Measurements from ENCODE around the gene SLC28A1.
"Not testable (repeated sequence)": the region's sequence is repeated elsewhere in the genome, so short reads cannot be mapped to it uniquely, and the experiment has no call there.

SLC28A1 gene

DNA sequence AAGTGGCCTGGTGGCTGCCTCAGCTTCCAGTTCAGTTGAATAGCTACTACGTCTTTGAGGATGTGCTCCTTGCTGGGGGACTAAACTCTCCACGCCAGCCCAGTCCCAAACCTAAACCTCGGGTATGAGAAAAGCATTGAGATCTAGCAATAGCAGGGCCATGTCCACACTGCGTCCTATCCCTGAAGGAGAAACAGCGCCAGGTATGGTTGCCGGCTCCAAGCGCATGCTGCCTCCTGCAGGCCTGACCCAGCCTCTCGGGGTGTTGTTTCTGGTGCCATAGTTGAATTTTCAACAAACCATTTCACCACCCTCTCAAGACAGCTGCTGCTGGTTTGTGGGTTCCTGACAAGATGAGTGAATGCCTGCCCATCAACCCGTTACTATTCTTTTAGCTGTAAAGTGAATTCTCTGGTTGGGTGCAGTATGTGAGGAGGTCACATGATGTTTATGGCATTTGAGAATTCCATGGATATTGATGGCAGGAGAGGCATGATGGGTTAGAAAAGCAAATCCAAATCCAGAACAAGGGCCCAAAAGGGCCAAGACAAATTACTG, 13.0 kb upstream of the SLC28A1 start:
- no peaks in the 10 kb centered on the region for H3K9me3 Mint-ChIP-seq
- DNase-seq, result no peak
- H3K27ac Mint-ChIP-seq, result no peak overlapping the region

GRCh38 chr15:84872009-84872910, 12.2 kb upstream of the SLC28A1 start:
- Mint-ChIP-seq H3K27me3 (no peaks in the 10 kb centered on the region), H3K36me3 (ENCODE audit: low read depth) (no peaks in the 10 kb centered on the region), H3K27ac (no peak overlapping the region), H3K4me1 (ENCODE audit: low read depth) (no peaks in the 10 kb centered on the region), H3K9me3 (no peaks in the 10 kb centered on the region), H3K4me3 (no peak overlapping the region)
- DNase-seq, result no peak

More for the DNA sequence above, 13.0 kb upstream of the SLC28A1 start:
- Mint-ChIP-seq H3K36me3 (ENCODE audit: low read depth) (no peaks in the 10 kb centered on the region), H3K27me3 (no peaks in the 10 kb centered on the region), H3K4me3 (no peak overlapping the region), H3K4me1 (ENCODE audit: low read depth) (no peaks in the 10 kb centered on the region)

DNA sequence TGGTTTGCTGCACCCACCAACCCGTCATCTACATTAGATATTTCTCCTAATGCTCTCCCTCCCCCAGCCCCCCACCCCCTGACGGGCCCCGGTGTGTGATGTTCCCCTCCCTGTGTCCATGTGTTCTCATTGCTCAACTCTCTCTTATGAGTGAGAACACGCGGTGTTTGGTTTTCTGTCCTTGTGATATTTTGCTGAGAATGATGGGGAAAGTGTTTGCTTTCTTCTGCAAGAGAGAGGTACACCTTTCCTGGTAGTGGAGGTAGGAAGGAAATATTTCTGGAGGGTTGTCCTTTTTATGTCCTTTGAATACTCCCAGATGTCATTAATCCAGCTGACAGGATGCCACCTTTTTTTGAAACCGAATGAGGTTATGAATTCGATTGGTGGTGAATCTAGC, 10.5 kb upstream of the SLC28A1 start:
- Mint-ChIP-seq H3K9me3 (no peaks in the 10 kb centered on the region), H3K27ac (no peak overlapping the region), H3K27me3 (no peaks in the 10 kb centered on the region), H3K4me3 (no peak overlapping the region), H3K4me1 (ENCODE audit: low read depth) (no peaks in the 10 kb centered on the region), H3K36me3 (ENCODE audit: low read depth) (no peaks in the 10 kb centered on the region)
- DNase-seq, result no peak

DNA sequence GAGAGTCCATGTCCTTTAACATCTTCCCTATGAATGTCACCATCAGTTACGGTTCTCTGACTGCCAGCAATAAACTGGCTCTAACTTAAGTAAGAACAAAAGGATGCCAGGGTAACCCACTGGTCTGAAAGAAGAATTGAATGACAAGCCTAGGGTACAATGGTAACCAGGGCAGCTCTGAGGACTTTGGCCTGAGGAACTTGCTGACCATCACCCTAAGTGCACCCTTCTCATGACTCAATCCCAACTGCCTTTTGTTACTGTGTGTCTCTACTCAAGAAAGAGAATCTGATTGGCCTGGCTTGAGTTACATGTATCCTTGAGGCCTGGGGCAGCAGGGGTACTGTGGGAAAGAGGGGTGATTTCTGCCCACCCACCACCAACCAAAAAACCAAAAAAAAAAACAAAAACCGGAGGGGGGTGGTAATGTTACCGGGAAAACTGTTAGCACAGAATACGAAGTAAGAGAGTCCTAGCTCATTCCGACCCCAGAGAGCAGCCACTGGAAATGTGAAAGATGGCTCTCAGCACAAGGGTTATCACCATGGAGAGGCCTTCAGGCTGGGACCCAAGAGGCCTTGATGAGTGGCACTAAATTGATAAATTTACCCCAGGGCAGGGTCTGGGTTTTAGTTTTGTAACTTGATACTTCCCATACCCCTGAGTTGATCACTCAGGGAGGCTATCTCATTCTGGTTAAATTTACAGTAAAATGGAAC, 9.3 kb upstream of the SLC28A1 start:
- no peak for DNase-seq
- Mint-ChIP-seq H3K4me3 (no peak overlapping the region), H3K27me3 (no peaks in the 10 kb centered on the region), H3K36me3 (ENCODE audit: low read depth) (no peaks in the 10 kb centered on the region), H3K27ac (no peak overlapping the region), H3K9me3 (no peaks in the 10 kb centered on the region), H3K4me1 (ENCODE audit: low read depth) (no peaks in the 10 kb centered on the region)

DNA sequence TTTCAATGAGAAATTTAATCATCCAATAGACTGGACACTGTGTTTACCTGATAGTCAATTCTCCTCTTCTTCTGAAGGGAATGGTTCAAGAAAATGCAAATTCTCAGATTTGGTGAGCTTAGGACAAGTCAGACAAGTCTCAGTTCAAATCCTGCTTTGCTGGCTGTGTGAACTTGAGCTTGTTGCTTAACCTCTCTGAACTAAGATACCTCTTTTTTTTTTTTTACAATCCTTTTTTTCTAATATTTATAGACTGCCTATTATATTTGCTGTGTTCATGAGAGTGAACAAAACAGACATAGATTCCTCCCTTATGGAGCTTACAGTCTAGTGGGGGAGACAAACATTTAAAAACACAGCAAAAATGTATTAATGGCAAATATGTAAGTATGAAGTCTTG, 8.2 kb upstream of the SLC28A1 start:
- no peaks in the 10 kb centered on the region for H3K4me1 Mint-ChIP-seq (ENCODE audit: low read depth)
- no peak for DNase-seq
- no peaks in the 10 kb centered on the region for H3K9me3 Mint-ChIP-seq
- H3K36me3 Mint-ChIP-seq (ENCODE audit: low read depth), result no peaks in the 10 kb centered on the region
- no peaks in the 10 kb centered on the region for H3K27me3 Mint-ChIP-seq
- no peak overlapping the region for H3K27ac Mint-ChIP-seq
- H3K4me3 Mint-ChIP-seq, result no peak overlapping the region

DNA sequence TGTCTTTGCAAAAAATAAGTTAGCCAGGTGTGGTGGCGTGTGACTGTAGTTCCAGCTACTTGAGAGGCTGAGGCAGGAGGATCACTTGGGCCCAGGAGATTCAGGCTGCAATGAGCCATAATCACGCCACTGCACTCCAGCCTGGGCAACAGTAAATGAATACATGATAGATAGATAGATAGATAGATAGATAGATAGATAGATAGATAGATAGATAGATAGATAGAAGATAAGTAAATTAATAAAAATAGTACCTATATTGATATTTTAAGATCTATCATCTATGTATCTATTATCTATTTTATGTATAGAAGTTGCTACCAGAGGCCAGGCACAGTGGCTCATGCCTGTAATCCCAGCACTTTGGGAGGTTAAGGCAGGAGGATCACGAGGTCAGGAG, 6.8 kb upstream of the SLC28A1 start:
- not testable (repeated sequence) for H3K36me3 Mint-ChIP-seq (ENCODE audit: low read depth); H3K9me3 Mint-ChIP-seq; H3K27ac Mint-ChIP-seq

GRCh38 chr15:84878504-84878903, 6.0 kb upstream of the SLC28A1 start:
- no peaks in the 10 kb centered on the region for H3K4me1 Mint-ChIP-seq (ENCODE audit: low read depth)
- H3K4me3 Mint-ChIP-seq, result no peak overlapping the region
- H3K27ac Mint-ChIP-seq, result no peak overlapping the region
- H3K9me3 Mint-ChIP-seq, result no peaks in the 10 kb centered on the region
- H3K27me3 Mint-ChIP-seq, result no peaks in the 10 kb centered on the region
- H3K36me3 Mint-ChIP-seq (ENCODE audit: low read depth), result no peaks in the 10 kb centered on the region
- DNase-seq, result peak; percentile 71

More for the DNA sequence above, 6.8 kb upstream of the SLC28A1 start:
- DNase-seq; H3K4me1 Mint-ChIP-seq (ENCODE audit: low read depth); H3K27me3 Mint-ChIP-seq; H3K4me3 Mint-ChIP-seq: not testable (repeated sequence)

- Mint-ChIP-seq H3K27me3 (no peaks in the 10 kb centered on the region), H3K4me3 (no peak overlapping the region), H3K27ac (no peak overlapping the region), H3K4me1 (ENCODE audit: low read depth) (no peaks in the 10 kb centered on the region), H3K9me3 (no peaks in the 10 kb centered on the region), H3K36me3 (ENCODE audit: low read depth) (no peaks in the 10 kb centered on the region)
- DNase-seq, result no peak
Observed at GRCh38 chr15:84879088-84879780, 5.2 kb upstream of the SLC28A1 start.

- no peaks in the 10 kb centered on the region for H3K36me3 Mint-ChIP-seq (ENCODE audit: low read depth)
- no peaks in the 10 kb centered on the region for H3K27me3 Mint-ChIP-seq
- H3K4me3 Mint-ChIP-seq, result no peak overlapping the region
- H3K4me1 Mint-ChIP-seq (ENCODE audit: low read depth), result no peaks in the 10 kb centered on the region
- DNase-seq, result no peak
- no peaks in the 10 kb centered on the region for H3K9me3 Mint-ChIP-seq
- no peak overlapping the region for H3K27ac Mint-ChIP-seq
Observed at GRCh38 chr15:84880007-84880406, 4.5 kb upstream of the SLC28A1 start.

- Mint-ChIP-seq H3K4me3 (no peak overlapping the region), H3K4me1 (ENCODE audit: low read depth) (no peaks in the 10 kb centered on the region), H3K27me3 (no peaks in the 10 kb centered on the region), H3K36me3 (ENCODE audit: low read depth) (no peaks in the 10 kb centered on the region), H3K9me3 (no peaks in the 10 kb centered on the region), H3K27ac (no peak overlapping the region)
- DNase-seq, result no peak
Observed at GRCh38 chr15:84880822-84881519, 3.5 kb upstream of the SLC28A1 start.

- no peaks in the 10 kb centered on the region for H3K27me3 Mint-ChIP-seq
- H3K9me3 Mint-ChIP-seq, result no peaks in the 10 kb centered on the region
- H3K4me3 Mint-ChIP-seq, result no peak overlapping the region
- no peaks in the 10 kb centered on the region for H3K36me3 Mint-ChIP-seq (ENCODE audit: low read depth)
- no peak overlapping the region for H3K27ac Mint-ChIP-seq
- DNase-seq, result no peak
- H3K4me1 Mint-ChIP-seq (ENCODE audit: low read depth), result no peaks in the 10 kb centered on the region
Observed at GRCh38 chr15:84881520-84881830, 3.0 kb upstream of the SLC28A1 start.

DNA sequence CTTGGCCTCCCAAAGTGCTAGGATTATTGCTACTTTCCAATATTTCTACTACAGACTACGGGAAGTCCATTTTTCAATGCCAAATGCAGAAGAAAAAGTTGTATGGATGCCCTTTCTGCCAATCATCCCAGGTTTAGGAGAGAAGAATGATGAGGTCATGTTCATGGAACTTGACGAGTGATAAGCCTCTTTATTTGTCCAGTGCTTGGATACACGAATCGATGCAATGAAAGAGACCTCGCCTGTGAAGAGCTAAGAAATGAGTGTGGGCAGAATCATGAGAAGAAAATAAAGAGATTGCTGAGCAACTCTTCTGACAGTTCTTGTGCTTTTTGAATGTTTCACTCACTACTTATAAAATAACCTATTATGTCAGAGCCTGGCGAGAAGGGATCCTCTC, 996 bp upstream of the SLC28A1 start:
- Mint-ChIP-seq H3K9me3 (no peaks in the 10 kb centered on the region), H3K27me3 (no peaks in the 10 kb centered on the region), H3K27ac (no peak overlapping the region), H3K4me1 (ENCODE audit: low read depth) (no peaks in the 10 kb centered on the region), H3K4me3 (no peak overlapping the region), H3K36me3 (ENCODE audit: low read depth) (no peaks in the 10 kb centered on the region)
- no peak for DNase-seq

GRCh38 chr15:84885801-84886200, 1.3 kb downstream of the SLC28A1 start:
- Mint-ChIP-seq H3K4me3 (no peak overlapping the region), H3K9me3 (no peaks in the 10 kb centered on the region), H3K36me3 (ENCODE audit: low read depth) (no peaks in the 10 kb centered on the region), H3K27me3 (no peaks in the 10 kb centered on the region), H3K27ac (no peak overlapping the region), H3K4me1 (ENCODE audit: low read depth) (no peaks in the 10 kb centered on the region)
- no peak for DNase-seq

DNA sequence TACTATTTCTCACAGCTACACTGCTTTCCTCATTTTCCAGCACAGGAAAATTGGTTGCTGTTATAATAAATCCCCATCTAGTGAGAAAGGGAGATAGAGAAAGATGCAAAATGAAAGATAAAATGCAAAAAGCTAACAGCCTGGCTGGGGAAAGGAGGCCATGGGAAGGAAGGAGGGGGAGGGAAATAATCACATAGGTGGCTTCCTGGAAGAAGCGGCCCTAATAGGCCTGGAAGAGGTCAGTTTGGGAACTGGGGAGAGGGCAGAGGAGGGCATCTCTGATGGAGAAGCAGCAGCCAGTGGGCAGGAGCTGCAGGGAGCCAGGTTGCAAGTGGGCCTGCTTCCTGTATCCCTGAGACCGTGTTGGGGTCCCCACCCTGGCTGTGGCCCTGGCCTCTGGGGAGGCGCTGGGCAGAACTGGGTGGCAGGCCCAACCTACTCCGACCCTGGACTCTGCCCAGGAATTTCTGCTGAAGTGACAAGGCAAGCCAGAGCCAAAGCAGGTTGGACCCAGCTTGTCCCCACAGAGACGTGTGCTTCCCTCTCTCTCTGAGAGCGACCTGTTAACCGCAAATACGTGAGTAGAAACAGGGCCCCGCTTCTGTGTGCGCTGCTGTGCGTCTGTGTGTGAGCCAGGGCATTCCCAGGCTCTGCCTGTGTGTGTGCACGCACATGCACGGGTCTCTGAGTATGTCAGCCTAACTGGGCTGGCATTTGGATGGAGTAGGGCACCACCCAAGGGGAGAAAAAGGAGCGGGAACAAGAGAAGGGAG, 1.9 kb downstream of the SLC28A1 start:
- no peaks in the 10 kb centered on the region for H3K36me3 Mint-ChIP-seq (ENCODE audit: low read depth)
- H3K4me1 Mint-ChIP-seq (ENCODE audit: low read depth), result no peaks in the 10 kb centered on the region
- no peaks in the 10 kb centered on the region for H3K9me3 Mint-ChIP-seq
- no peak overlapping the region for H3K4me3 Mint-ChIP-seq
- DNase-seq, result no peak
- H3K27ac Mint-ChIP-seq, result no peak overlapping the region
- H3K27me3 Mint-ChIP-seq, result no peaks in the 10 kb centered on the region
